ENCODE measurements around the gene AUTS2. TPM values are rescaled to one million over a fixed set of nuclear protein-coding genes. Genes with fewer than 3 reads are reported as not detected.

AUTS2 gene
- polyA plus RNA-seq, 3 donors = 0.08 to 0.35 TPM; not detected in 1

DNA sequence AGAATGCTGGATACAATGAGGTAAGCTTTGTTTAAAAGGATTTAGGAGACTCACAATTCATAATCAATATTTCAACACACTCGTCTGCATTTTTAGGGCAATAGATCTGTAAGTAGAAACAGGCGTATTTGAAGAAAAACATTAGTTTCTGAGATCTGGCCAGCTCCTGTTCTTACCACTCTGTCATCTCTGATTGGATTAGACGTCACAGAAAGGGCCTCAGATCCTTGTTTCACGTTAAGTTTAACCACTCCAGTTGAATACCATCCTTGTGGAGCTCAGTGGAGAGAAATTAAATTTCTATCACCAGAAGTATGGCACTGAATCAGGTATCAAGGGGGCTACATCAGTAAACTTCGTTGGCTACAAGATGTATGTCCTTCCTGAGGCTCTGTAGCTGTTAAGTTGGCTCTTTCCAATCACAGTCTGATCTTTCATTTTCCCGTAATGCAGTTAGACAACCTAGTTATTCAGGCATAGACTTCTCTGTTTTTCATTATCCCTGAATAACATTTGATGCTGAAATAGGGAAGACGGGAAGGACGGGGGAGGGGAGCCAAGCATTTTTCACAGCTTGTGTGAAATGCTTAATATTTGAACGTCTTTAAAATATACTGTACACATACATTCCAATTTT lies 874.4 kb downstream of the AUTS2 start:
- Histone ChIP-seq H3K79me2 (ENCODE audit: insufficient read depth, low read length) (no peaks in the 10 kb centered on the region), H3K4me3 (replicated peaks in 1 of 3; ENCODE audit: low read depth in 2 of 3, low read length in 3 of 3) (no peak overlapping the region), H3K36me3 (replicated peaks in 1 of 2; ENCODE audit: control insufficient read depth in 1 of 2, insufficient read depth in 2 of 2, low read length in 2 of 2) (no peaks in the 10 kb centered on the region), H3K9ac (ENCODE audit: insufficient read depth, low read length, poor library complexity, severe bottlenecking) (no peak overlapping the region), H3K4me2 (replicated peaks; ENCODE audit: extremely low read depth, low read length, poor library complexity, severe bottlenecking) (no peak overlapping the region), H4K20me1 (ENCODE audit: insufficient read depth, low read length) (no peaks in the 10 kb centered on the region), H3K4me1 (ENCODE audit: control insufficient read depth in 1 of 2, insufficient read depth in 2 of 2, low read length in 2 of 2) (no peaks in the 10 kb centered on the region), H3K27ac (ENCODE audit: low read depth in 1 of 2, low read length in 2 of 2) (no peak overlapping the region), H3K27me3 (ENCODE audit: control insufficient read depth in 2 of 2, insufficient read depth in 2 of 2, low read length in 2 of 2) (no peaks in the 10 kb centered on the region), H2AFZ (ENCODE audit: insufficient read depth, low read depth, low read length, poor library complexity, severe bottlenecking) (no peak overlapping the region), H3K9me3 (replicated peaks in 1 of 2; ENCODE audit: control insufficient read depth in 1 of 2, insufficient read depth in 1 of 2, low read length in 2 of 2) (no peaks in the 10 kb centered on the region)
- no peak for DNase-seq
- H3K36me3 Mint-ChIP-seq = no peaks in the 10 kb centered on the region
- TF ChIP-seq, protein P1, sequence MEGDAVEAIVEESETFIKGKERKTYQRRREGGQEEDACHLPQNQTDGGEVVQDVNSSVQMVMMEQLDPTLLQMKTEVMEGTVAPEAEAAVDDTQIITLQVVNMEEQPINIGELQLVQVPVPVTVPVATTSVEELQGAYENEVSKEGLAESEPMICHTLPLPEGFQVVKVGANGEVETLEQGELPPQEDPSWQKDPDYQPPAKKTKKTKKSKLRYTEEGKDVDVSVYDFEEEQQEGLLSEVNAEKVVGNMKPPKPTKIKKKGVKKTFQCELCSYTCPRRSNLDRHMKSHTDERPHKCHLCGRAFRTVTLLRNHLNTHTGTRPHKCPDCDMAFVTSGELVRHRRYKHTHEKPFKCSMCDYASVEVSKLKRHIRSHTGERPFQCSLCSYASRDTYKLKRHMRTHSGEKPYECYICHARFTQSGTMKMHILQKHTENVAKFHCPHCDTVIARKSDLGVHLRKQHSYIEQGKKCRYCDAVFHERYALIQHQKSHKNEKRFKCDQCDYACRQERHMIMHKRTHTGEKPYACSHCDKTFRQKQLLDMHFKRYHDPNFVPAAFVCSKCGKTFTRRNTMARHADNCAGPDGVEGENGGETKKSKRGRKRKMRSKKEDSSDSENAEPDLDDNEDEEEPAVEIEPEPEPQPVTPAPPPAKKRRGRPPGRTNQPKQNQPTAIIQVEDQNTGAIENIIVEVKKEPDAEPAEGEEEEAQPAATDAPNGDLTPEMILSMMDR (IDR thresholded peaks at IDR 0.05) = no peak
- H3K4me1 Mint-ChIP-seq = no peaks in the 10 kb centered on the region
- intact Hi-C loops (cut with micrococcal nuclease) = no loop called here
- WGBS (ENCODE audit: insufficient coverage) = no CpG with 5 or more reads among the region's 9 CpGs
- H3K4me3 Mint-ChIP-seq = no peak overlapping the region
- peaks cover 0 to 2% (median 0%) of the 10 kb centered on the region in 7 donors for H3K9me3 Mint-ChIP-seq
- H3K27ac Mint-ChIP-seq = no peak overlapping the region
- no peaks in the 10 kb centered on the region for H3K27me3 Mint-ChIP-seq (ENCODE audit: low read depth in 3 of 3)

- intact Hi-C loops (cut with micrococcal nuclease) = no loop called here
- H3K4me3 ChIP-seq (replicated peaks in 1 of 3; ENCODE audit: low read depth in 2 of 3, low read length in 3 of 3) = no peak overlapping the region
- no peaks in the 10 kb centered on the region for H3K4me1 ChIP-seq (ENCODE audit: control insufficient read depth in 1 of 2, insufficient read depth in 2 of 2, low read length in 2 of 2)
- H3K4me2 ChIP-seq (replicated peaks; ENCODE audit: extremely low read depth, low read length, poor library complexity, severe bottlenecking) = no peak overlapping the region
- no peak overlapping the region for H3K9ac ChIP-seq (ENCODE audit: insufficient read depth, low read length, poor library complexity, severe bottlenecking)
- Mint-ChIP-seq H3K4me3 (no peak overlapping the region), H3K4me1 (no peaks in the 10 kb centered on the region), H3K27me3 (ENCODE audit: low read depth in 3 of 3) (no peaks in the 10 kb centered on the region), H3K27ac (no peak overlapping the region), H3K36me3 (no peaks in the 10 kb centered on the region), H3K9me3 (peaks cover 0 to 6% (median 0%) of the 10 kb centered on the region in 7 donors)
- no peak overlapping the region for H2AFZ ChIP-seq (ENCODE audit: insufficient read depth, low read depth, low read length, poor library complexity, severe bottlenecking)
- H3K36me3 ChIP-seq (replicated peaks in 1 of 2; ENCODE audit: control insufficient read depth in 1 of 2, insufficient read depth in 2 of 2, low read length in 2 of 2) = no peaks in the 10 kb centered on the region
- H3K9me3 ChIP-seq (replicated peaks in 1 of 2; ENCODE audit: control insufficient read depth in 1 of 2, insufficient read depth in 1 of 2, low read length in 2 of 2) = no peaks in the 10 kb centered on the region
- no peak for DNase-seq
- TF ChIP-seq, protein P1 (IDR thresholded peaks at IDR 0.05) = no peak
- no peaks in the 10 kb centered on the region for H3K27me3 ChIP-seq (ENCODE audit: control insufficient read depth in 2 of 2, insufficient read depth in 2 of 2, low read length in 2 of 2)
- 84% methylated on average over 3 of the region's 5 CpGs for WGBS (ENCODE audit: insufficient coverage)
- no peaks in the 10 kb centered on the region for H3K79me2 ChIP-seq (ENCODE audit: insufficient read depth, low read length)
- no peak overlapping the region for H3K27ac ChIP-seq (ENCODE audit: low read depth in 1 of 2, low read length in 2 of 2)
- no peaks in the 10 kb centered on the region for H4K20me1 ChIP-seq (ENCODE audit: insufficient read depth, low read length)
Measured at GRCh38 chr7:70474639-70475234, 876.5 kb downstream of the AUTS2 start.

All from CD14-positive monocyte (primary cell).